Bronchial epithelial cell (primary cell): ENCODE data around the gene SCUBE3. TPM values are rescaled to one million over a fixed set of nuclear protein-coding genes. Genes with fewer than 3 reads are reported as not detected.
A peak's percentile ranks its signal among the peaks of the same experiment; 100 is the strongest.

ENCODE experiments used
- DNase-seq: peaks from one replicate; pipeline ENCODE4 v3.0.0-alpha.2; 2010; ENCODE audit warnings: low read depth
- FAIRE-seq: peaks from 2 replicates; lab custom pipeline; 2011; peaks lifted over from hg19 to GRCh38; lab: Jason Lieb, UNC
- H3K27me3 ChIP-seq: 2 replicates; pipeline ENCODE4 v1.5.1; 2011; ENCODE audit warnings: low read length; ENCODE audit not compliant: control insufficient read depth, insufficient read depth
- H3K36me3 ChIP-seq: 2 replicates; pipeline ENCODE4 v1.5.1; 2011; ENCODE audit warnings: low read length; ENCODE audit not compliant: control insufficient read depth, insufficient read depth
- H3K4me3 ChIP-seq: 2 replicates; pipeline ENCODE4 v1.5.1; 2011; ENCODE audit warnings: mild to moderate bottlenecking, low read depth, low read length, control low read depth
- CTCF ChIP-seq: IDR thresholded peaks from 2 replicates; pipeline ENCODE4 v1.5.1; 2011; ENCODE audit warnings: mild to moderate bottlenecking, moderate library complexity, low read length, control low read depth, inconsistent platforms; ENCODE audit not compliant: insufficient read depth, severe bottlenecking
- total RNA-seq: library from RNA; depleted of rRNA; stranded (reverse); fragments of >200 nt; gene quantifications from 2 replicates; pipeline ENCODE4 v1.2.1, GENCODE V29; 2014

The SCUBE3 gene
- total RNA-seq, 1 donor from 2014 or later = not detected

- no peak overlapping the region for H3K4me3 ChIP-seq
- H3K36me3 ChIP-seq = peaks cover 12% of the 10 kb centered on the region
- FAIRE-seq = no peak
- DNase-seq = no peak
- no peaks in the 10 kb centered on the region for H3K27me3 ChIP-seq
- no peak for TF ChIP-seq CTCF
Observed at GRCh38 chr6:35291491-35291890, 77.7 kb downstream of the SCUBE3 start.

- H3K4me3 ChIP-seq = no peak overlapping the region
- no peak for TF ChIP-seq CTCF
- DNase-seq (no peak), FAIRE-seq (no peak)
- H3K27me3 ChIP-seq = no peaks in the 10 kb centered on the region
- peaks cover 11% of the 10 kb centered on the region for H3K36me3 ChIP-seq
Observed at GRCh38 chr6:35292494-35292893, 78.7 kb downstream of the SCUBE3 start.

- no peaks in the 10 kb centered on the region for H3K27me3 ChIP-seq
- TF ChIP-seq CTCF = no peak
- no peak for FAIRE-seq
- H3K4me3 ChIP-seq = no peak overlapping the region
- no peak for DNase-seq
- peaks cover 7% of the 10 kb centered on the region for H3K36me3 ChIP-seq
Observed at GRCh38 chr6:35293681-35294080, 79.9 kb downstream of the SCUBE3 start.

GRCh38 chr6:35294308-35294945, 80.7 kb downstream of the SCUBE3 start:
- H3K27me3 ChIP-seq = no peaks in the 10 kb centered on the region
- DNase-seq (peak; percentile 51), FAIRE-seq (peak; percentile 60)
- H3K36me3 ChIP-seq = peaks cover 7% of the 10 kb centered on the region
- peak; percentile 83 for TF ChIP-seq CTCF
- no peak overlapping the region for H3K4me3 ChIP-seq

GRCh38 chr6:35295036-35295435, 81.3 kb downstream of the SCUBE3 start:
- DNase-seq (no peak), FAIRE-seq (no peak)
- Histone ChIP-seq H3K36me3 (peaks cover 7% of the 10 kb centered on the region), H3K27me3 (no peaks in the 10 kb centered on the region), H3K4me3 (no peak overlapping the region)
- no peak for TF ChIP-seq CTCF
